HL-60/S4 (cell line): Measurements from ENCODE around the gene SRPK2.
"Not testable (repeated sequence)": the region's sequence is repeated elsewhere in the genome, so short reads cannot be mapped to it uniquely, and the experiment has no call there.

Experiments used
- in situ Hi-C: fragments of 300-500 bp; cut with MboI; formaldehyde crosslinking; loops from 2 replicates; pipeline ENCODE4 v1.14.3; 2022; ENCODE audit warnings: low sequenced_read_pairs

SRPK2 gene

DNA sequence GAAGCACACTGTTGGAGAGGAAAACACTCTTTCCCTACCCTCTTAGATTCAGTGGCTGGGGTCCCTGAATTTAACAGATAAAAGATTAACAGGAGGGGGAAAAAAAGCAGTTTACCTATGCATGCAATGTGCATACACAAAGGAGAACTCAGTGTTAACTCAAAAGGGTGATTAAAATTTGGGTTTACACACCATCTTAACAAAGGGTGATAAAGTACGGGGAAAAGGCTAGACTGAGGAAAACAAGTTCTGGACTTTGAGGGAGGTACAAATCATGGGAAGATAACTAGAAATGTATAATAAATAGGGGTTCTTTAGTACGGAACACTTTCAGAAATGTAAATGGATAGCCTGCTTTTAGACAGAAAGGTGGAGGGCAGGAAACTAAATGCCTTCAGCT lies 83.1 kb downstream of the SRPK2 start:
- in situ Hi-C loops = no loop called here

DNA sequence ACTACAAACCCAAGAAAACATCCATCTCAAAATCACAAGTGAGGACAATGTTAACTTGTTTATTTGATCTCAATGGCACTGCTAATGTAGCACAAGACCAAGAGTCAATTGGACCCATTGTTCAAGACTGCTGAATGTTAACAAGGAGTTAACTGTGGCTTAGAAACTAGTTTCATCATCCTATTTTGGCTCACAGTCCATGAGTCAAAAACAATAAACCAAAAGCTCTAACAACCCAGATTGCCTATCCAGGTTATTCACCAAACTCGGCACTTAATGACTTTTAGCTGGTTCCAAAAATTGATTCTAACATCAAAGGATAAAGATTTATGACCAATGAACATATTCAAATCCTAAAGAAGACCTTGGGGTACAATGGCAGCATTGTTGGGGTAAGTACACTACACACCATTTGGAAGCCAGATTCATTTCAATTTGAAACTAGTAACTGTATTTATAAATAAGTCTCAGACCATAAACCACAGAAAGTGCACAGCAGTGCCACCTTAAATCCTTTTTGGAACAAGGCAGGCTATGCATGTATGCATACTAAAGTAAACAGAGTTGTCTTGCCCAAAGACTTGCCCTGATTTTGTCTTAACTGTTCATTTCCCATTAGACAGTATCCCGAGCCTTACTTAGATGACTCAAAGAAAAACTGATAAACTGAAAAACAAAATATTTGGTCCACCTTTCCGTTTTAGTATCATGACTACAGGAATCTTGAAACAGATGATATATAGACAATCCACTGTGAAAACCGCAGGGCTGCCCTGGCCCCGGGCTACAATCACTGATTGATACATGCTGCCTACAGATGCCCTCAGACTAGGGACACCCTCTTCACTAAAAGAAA lies 84.5 kb downstream of the SRPK2 start:
- in situ Hi-C loops = no loop called here

DNA sequence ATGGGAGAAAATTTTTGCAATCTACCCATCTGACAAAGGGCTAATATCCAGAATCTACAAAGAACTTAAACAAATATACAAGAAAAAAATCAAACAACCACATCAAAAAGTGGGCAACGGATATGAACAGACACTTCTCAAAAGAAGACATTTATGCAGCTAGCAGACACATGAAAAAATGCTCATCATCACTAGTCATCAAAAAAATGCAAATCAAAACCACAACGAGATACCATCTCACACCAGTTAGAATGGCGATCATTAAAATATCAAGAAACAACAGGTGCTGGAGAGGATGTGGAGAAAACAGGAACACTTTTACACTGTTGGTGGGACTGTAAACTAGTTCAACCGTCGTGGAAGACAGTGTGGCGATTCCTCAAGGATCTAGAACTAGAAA lies 88.1 kb downstream of the SRPK2 start:
- in situ Hi-C loops = not testable (repeated sequence)

DNA sequence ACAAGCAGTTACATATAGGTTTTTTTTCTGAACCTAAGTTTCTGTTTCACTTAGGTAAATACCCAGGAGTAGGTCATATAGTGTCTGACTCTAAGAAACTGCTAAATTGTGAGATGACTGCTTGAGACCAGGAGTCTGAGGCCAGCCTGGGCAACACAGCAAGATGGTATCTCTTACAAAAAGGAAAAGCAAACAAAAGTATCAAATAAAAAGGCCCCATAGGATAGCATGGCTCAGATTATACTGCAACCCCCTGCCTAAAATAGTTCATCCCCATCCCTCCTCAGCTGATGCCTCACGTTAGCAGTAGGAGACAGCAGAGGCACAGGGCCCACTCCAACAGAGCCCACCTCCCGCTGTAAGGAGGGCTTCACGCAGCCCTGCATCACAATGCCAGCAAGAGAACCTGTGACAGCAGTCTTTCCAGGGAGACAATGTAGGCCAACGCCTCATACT lies 90.3 kb downstream of the SRPK2 start:
- in situ Hi-C loops = no loop called here

DNA sequence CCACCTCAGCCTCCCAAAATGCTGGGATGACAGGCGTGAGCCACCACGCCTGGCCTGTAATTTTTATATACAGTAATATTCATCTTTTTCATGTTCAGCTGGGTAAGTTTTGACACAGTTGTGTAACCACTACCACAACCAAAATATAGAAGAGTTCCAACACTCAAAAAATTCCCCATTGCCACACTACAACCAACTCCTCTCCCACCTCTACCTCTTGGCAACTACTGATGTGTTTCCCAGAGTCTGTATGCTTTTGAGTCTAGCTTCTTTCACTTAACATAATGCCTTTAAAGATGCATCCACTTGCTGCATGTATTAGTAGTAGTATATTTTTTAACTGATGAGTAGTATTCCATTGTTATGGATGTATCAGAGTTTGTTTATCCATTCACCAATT lies 90.7 kb downstream of the SRPK2 start:
- in situ Hi-C loops = no loop called here

DNA sequence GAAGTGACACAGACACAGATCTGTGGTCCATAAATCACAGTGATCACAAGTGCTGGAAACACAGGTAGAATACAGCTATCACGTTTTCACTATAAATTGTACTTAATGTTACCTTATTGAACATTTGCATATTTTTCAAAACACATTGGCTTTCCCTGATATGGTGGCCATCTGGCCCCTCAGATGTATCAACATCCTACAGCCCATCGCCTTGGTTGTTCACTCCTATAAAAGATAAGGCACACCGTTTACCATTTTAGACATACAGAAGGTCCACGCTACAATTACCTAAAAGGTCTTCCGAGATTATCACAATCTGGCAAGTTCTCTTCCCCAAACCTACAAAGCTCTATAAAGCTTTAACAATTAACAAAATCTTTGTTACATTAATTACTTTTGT lies 91.4 kb downstream of the SRPK2 start:
- in situ Hi-C loops = no loop called here

DNA sequence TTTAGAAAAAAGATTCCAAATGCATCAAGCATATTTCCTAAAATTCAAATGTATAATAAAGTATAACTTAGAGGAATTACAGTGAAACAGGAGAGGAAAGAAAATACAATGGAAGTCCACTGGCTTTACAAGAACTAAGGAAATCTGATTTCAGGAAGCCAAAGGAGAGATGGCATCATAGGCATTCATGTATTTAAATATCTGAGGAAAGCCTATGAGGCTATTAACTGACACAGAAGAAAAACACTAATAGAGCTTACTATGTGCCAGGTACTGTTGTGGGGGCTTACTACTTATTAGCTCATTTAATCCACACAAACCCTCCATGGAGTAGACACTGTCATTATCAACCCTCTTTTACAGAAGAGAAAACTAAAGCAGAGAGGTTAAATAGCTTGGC lies 92.2 kb downstream of the SRPK2 start:
- in situ Hi-C loops = no loop called here

DNA sequence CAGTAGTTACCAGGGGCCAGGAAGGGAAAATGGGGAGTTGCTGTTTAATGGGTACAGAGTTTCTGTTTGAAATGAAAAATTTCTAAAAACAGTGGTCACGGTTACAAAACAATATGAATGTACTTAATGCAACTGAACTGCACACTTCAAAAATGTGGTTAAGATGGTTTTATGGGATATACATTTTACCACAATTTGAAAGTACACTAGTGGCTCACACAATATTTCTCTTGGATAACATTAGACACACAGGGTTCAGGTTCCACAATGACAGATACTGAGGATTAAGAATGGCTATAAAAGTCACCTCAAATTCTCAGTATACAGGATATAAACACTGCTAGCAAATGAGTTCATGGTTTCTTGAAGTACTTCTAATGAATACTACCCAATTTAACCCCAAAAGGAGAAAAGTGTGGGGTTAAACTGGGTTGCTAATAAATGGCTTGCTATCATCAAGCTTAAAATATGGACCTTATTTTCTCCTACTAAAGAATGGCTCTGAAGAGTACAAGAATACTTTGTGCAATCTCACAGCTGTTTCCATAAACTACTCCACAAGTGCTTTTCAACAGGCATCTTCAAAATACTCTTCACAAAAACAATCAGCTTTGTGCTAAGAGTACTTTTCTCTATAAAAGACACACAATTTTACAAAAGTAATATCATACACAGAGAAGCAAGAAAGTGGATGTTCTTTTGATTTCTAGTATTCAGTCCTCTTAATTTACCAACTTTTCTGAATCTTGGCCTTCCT lies 92.9 kb downstream of the SRPK2 start:
- in situ Hi-C loops = no loop called here

DNA sequence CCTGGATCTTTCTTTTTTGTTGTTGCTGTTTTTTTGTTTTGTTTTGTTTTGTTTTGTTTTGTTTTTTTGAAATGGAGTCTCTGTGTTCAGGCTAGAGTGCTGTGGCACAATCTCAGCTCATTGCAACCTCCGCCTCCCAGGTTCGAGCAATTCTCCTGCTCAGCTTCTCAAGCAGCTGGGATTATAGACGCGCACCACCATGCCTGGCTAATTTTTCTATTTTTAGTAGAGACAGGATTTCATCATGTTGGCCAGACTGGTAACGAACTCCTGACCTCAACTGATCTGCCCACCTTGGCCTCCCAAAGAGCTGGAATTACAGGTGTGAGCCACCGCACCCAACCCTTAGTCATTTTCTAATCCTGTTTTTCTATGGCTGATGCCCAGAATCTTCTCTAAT lies 94.2 kb downstream of the SRPK2 start:
- in situ Hi-C loops = not testable (repeated sequence)

DNA sequence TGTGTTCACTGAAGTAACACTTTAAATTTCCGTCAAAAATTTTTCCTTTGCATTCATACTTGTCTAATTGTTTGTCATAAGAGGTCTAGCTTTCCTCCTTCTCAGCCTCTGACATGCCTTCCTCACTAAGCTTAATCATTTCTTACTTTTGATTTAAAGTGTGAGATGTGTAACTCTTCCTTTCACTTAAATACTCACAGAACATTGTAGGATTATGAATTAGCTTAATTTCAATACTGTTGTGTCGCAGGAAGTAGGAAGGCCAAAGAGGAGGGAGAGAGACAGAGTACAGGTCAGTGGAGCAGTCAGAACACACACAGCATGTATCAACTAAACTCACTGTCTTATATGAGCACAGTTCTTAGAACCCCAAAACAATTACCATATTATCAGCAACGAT lies 99.0 kb downstream of the SRPK2 start:
- in situ Hi-C loops = no loop called here

DNA sequence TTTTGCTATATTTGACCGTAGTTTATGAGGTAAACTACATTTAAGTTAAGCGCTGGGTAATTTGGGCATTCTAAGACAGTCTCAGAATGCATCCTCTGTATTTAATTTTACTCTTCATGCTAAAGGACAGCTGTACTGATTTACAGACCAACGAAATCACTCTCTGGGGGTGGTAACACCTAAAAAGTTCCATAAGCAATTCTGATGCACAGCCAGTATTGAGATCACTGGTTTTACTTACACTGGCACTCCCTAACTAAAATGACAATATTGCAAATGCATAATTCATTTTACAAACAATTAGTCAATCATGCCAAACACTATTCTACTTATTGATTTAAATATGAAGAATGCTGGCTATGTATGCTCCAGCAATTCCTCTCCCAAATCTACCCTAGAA lies 102.3 kb downstream of the SRPK2 start:
- in situ Hi-C loops = no loop called here

DNA sequence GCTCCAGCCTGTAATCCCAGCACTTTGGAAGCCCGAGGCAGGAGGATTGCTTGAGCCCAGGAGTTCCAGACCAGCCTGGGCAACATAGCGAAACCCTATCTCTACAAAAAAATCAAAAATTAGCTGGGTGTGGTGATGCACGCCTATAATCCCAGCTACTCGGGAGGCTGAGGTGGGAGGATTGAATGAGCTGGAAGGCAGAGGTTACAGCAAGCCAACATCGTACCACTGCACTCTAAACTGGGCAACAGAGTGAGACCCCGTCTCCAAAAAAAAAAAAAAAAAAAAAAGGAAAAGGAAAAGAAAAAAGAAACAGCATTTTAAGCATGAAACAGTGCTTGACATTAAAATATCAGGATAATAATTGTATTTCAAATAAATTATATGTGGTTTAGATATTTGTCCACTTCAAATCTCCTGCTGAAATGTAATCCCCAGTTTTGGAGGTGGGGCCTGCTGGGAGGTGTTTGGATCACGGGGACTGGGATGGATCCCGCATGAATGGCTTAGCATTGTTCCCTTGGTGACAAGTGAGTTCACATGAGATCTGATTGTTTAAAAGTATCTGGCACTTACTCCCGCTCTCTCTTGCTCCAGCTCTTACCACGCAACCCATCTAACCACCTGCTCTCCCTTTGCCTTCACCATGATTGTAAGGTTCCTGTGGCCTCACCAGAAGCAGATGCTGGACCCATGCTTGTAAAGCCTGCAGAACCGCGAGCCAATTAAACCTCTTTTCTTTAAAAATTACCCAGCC lies 103.4 kb downstream of the SRPK2 start:
- in situ Hi-C loops = no loop called here

DNA sequence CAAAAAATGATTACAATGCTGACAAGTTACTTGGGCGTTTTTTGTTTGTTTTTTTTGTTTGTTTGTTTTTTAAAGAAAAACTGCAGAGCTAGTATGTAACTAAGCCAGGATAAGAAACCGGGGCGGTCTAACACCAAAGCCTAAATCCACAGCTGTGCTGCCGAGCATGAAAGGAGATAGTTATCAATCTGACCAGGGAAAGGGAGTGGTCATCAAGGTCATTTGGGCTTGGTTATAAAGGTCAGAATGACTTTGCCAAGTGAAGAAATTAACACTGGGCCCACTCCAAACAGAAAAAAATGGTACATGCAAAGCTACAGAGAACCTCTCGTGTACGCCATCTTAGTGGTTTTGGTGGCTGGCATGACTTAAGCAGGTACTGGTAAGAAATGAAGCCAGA lies 104.7 kb downstream of the SRPK2 start:
- in situ Hi-C loops = no loop called here

DNA sequence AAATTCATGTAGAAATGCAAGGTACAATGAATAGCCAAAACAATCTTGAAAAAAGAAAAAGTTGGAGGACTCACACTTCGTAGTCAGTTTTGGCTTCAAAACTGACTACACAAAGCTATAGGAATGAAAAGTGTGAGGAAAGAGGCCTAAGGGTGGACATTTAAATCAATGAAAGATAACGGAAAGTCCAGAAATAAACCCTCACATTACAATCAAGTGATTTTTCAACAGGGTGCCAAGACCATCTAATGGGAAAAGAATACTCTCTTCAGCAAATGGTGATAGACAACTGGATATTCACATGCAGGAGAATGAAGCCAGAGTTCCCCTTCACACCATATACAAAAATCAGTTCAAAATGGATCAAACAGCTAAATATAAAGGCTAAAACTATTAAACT lies 106.8 kb downstream of the SRPK2 start:
- in situ Hi-C loops = no loop called here

DNA sequence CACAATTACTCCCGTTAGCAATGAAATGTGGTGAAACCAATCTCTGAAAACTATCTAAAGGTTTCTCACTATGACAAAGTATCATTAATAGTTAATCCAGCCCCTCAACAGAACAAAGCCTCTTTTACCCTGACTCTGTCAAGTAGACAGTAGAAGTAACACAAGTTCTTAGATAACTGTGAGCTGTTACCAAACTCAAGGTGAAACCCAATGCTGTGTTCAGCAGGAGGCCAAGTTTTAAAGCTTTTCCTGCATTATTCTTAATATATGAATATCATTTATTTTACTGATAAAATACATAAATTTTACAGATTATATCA lies 109.1 kb downstream of the SRPK2 start:
- in situ Hi-C loops = no loop called here

DNA sequence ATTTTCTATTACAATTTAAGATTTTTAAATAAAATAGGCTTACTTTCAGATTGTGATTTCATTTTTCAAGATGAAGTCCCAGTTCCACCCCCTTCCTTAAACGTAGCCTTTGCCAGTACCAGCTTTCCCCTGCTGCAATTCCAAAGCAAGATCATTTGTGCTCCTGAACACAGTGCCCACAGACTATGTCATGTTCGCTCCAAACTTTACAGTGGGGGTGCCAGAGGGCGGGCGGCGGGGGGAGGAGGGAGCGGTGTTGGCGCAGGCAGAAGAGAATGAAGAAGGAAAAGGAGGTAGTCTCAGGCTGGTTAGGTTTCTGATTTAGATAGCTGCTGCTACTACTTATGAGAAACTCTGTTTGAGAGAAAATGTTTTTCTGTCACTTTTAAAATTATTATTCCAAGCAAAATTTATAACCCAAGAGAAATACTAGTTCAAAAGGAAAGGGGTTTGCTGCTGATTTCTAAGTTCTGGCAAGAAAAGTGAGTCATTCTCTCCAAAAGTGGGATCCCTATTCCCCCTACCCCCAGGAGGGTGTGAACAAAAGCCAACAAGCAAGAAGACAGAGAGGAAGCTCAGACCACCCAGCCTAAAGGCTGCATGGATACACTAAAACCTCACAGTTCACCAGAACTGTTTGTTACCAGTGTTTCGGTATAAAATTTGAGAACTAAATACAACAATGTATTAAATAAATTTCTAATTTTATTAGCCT lies 109.6 kb downstream of the SRPK2 start:
- in situ Hi-C loops = no loop called here

DNA sequence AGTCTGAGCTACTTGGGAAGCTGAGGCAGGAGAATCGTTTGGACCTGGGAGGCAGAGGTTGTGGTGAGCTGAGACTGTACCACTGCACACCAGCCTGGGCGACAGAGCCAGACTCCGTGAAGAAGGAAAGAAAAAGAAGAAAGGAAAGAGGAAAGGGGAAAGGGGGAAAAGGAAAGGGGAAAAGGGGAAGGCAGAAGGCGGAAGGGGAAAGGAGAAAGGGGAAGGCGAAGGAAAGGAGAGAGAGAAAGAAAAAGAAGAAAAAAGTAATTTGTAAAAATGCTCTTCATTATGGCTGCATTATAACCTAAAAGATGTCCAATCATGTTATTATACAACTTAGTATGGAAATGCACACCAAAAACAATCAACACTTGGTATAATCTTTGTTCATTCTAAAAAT lies 110.2 kb downstream of the SRPK2 start:
- in situ Hi-C loops = no loop called here

DNA sequence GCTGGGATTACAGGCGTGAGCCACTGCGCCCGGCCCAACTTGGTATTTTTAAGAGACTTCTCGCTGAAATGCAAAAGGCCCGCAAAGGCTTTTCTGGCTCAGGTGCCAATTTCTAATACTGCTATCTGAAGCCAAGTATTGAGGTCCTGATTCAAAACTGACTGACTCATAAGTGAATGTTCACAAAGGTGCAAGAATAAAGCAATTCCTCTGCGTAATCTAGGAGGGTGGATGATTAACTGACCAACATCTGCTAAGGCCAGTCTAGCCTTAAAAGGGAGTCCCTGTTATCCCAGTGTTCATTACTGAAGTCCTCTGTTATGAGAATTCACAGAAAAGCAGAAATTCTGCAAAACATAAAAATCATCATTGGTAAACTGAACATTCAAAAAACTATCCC lies 111.4 kb downstream of the SRPK2 start:
- in situ Hi-C loops = no loop called here

DNA sequence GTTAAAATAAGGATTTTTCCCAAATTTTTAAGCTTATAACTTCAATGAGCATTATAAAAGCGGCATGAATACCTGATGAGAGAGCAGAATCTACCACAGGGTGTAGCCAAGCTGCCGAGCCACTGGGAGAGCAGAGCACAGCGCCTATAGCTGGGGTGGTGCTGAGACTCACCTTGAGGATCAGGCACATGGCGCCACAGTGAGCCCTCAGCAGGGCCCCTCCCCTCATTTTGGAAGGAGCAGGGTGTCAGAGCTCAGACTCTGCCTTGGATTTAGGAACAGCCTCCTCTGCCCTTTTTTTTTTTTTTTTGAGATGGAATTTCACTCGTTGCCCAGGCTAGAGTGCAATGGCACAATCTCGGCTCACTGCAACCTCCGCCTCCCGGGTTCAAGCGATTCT lies 118.6 kb downstream of the SRPK2 start:
- in situ Hi-C loops = no loop called here

DNA sequence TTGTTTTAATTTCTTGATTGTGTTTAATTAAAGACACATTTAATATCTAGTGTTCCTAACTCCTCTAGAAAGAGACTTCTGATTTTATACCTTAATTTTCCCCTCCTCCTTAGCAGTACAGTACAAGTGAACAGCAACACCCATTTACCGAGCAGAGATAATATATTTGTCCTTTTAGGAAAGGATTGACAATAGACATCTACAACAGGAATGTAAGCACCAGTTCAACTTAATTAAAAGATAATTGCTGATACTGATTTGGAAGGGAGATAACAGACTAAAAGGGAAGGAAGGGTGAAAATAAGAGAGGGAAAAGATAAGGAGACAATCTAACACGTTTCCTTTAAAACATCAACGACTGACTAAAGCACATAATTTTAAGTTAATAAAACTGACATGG lies 119.3 kb downstream of the SRPK2 start:
- in situ Hi-C loops = no loop called here
